HFFc6 (cell line): ENCODE results near the gene MCAM. TPM values are rescaled to one million over a fixed set of nuclear protein-coding genes. Genes with fewer than 3 reads are reported as not detected.

ENCODE experiments used
- DNase-seq: peaks from one replicate; pipeline ENCODE4 v3.0.0-alpha.2; 2018
- H3K27ac Mint-ChIP-seq: 2 replicates; pipeline ENCODE4 v1.8.0; 2020; ENCODE audit warnings: mild to moderate bottlenecking, mixed read lengths
- H3K27me3 Mint-ChIP-seq: 2 replicates; pipeline ENCODE4 v1.8.0; 2021; ENCODE audit warnings: mild to moderate bottlenecking, moderate library complexity, mixed read lengths; ENCODE audit not compliant: insufficient read depth
- H3K36me3 Mint-ChIP-seq: 2 replicates; pipeline ENCODE4 v1.8.0; 2021; ENCODE audit warnings: low read depth, mixed read lengths
- H3K4me1 Mint-ChIP-seq: 2 replicates; pipeline ENCODE4 v1.8.0; 2020; ENCODE audit warnings: low read depth, mixed read lengths
- H3K4me3 Mint-ChIP-seq: 2 replicates; pipeline ENCODE4 v1.8.0; 2020; ENCODE audit warnings: mild to moderate bottlenecking, moderate library complexity, mixed read lengths
- H3K9me3 Mint-ChIP-seq: 2 replicates; pipeline ENCODE4 v1.8.0; 2020; ENCODE audit warnings: mild to moderate bottlenecking, mixed read lengths
- CTCF ChIP-seq: fragments of 200-600 bp; sonication (generic); IDR thresholded peaks from 2 replicates; pipeline ENCODE4 v1.5.0; 2021; ENCODE audit warnings: antibody characterized with exemption, mild to moderate bottlenecking
- total RNA-seq, 6 experiments: library from RNA; stranded (reverse); fragmentation: NEBNext Ultra II Directional; extraction: Animal tissue kit (Norgen Biotek cat#: 25700); gene quantifications; 2 replicates in 1 of 6; 3 replicates in 5 of 6; pipeline ENCODE4 v1.2.3, GENCODE V29; 2021

The MCAM gene
- total RNA-seq, 6 experiments from 2014 or later = 1.8 to 7.7 (median 6.9) TPM

GRCh38 chr11:119307974-119308373 lies 9.0 kb downstream of the MCAM start:
- Mint-ChIP-seq H3K4me3 (no peak overlapping the region), H3K27ac (no peak overlapping the region), H3K36me3 (peaks cover 14% of the 10 kb centered on the region), H3K9me3 (no peaks in the 10 kb centered on the region), H3K27me3 (peaks cover 2% of the 10 kb centered on the region), H3K4me1 (peaks cover 13% of the 10 kb centered on the region)
- no peak for DNase-seq
- no peak for TF ChIP-seq CTCF

GRCh38 chr11:119307219-119307618 lies 9.7 kb downstream of the MCAM start:
- Mint-ChIP-seq H3K4me3 (no peak overlapping the region), H3K27me3 (peaks cover 2% of the 10 kb centered on the region), H3K36me3 (peaks cover 21% of the 10 kb centered on the region), H3K9me3 (no peaks in the 10 kb centered on the region), H3K27ac (no peak overlapping the region), H3K4me1 (peaks cover 13% of the 10 kb centered on the region)
- TF ChIP-seq CTCF = peak; percentile 23; the same call in 1 of the 2 replicates
- DNase-seq = no peak

GRCh38 chr11:119306373-119306890 lies 10.5 kb downstream of the MCAM start:
- H3K4me1 Mint-ChIP-seq = peaks cover 13% of the 10 kb centered on the region
- DNase-seq = no peak
- peaks cover 2% of the 10 kb centered on the region for H3K27me3 Mint-ChIP-seq
- H3K4me3 Mint-ChIP-seq = no peak overlapping the region
- H3K36me3 Mint-ChIP-seq = peaks cover 22% of the 10 kb centered on the region
- no peak for TF ChIP-seq CTCF
- peak overlapping the region; percentile 24; the same call in 1 of the 2 replicates for H3K27ac Mint-ChIP-seq
- H3K9me3 Mint-ChIP-seq = no peaks in the 10 kb centered on the region

- Mint-ChIP-seq H3K27me3 (peaks cover 2% of the 10 kb centered on the region), H3K9me3 (no peaks in the 10 kb centered on the region), H3K36me3 (peaks cover 28% of the 10 kb centered on the region), H3K4me3 (no peak overlapping the region), H3K27ac (no peak overlapping the region; the same call in 1 of the 2 replicates), H3K4me1 (peaks cover 13% of the 10 kb centered on the region)
- no peak for DNase-seq
- TF ChIP-seq CTCF = no peak
These were observed 11.2 kb downstream of the MCAM start for GRCh38 chr11:119305556-119306372.

GRCh38 chr11:119303227-119303718 lies 13.7 kb downstream of the MCAM start:
- DNase-seq = no peak
- Mint-ChIP-seq H3K27ac (no peak overlapping the region), H3K4me3 (no peak overlapping the region), H3K36me3 (peaks cover 38% of the 10 kb centered on the region), H3K9me3 (no peaks in the 10 kb centered on the region), H3K27me3 (no peaks in the 10 kb centered on the region), H3K4me1 (peaks cover 17% of the 10 kb centered on the region)
- no peak for TF ChIP-seq CTCF
